WTC11 (cell line): ENCODE measurements around the gene CACNG7. TPM values are rescaled to one million over a fixed set of nuclear protein-coding genes. Genes with fewer than 3 reads are reported as not detected.

Source experiments
- ATAC-seq: fragments of 200-7000 bp; cut with Tn5 transposase; 2 replicates; pipeline ENCODE4 v1.10.0; 2021; ENCODE audit warnings: mild to moderate bottlenecking, moderate library complexity
- CTCF ChIA-PET: fragments of 300-600 bp; sonication (Branson Sonifier 250); formaldehyde crosslinking; loops from one replicate; lab custom pipeline; 2021; ENCODE audit warnings: antibody characterized with exemption; lab: Charles Lee
- POLR2A ChIA-PET: fragments of 350-600 bp; sonication (Branson Sonifier 250); formaldehyde crosslinking; loops from one replicate; lab custom pipeline; 2021; ENCODE audit warnings: antibody characterized with exemption; lab: Charles Lee
- DNase-seq: peaks from one replicate; pipeline ENCODE4 v3.0.0; 2021; ENCODE audit warnings: low spot score
- H3K27ac Mint-ChIP-seq: 2 replicates; pipeline ENCODE4 v1.8.0; 2021; ENCODE audit warnings: mixed read lengths
- H3K27me3 Mint-ChIP-seq: 2 replicates; pipeline ENCODE4 v1.8.0; 2021; ENCODE audit warnings: low read depth, mild to moderate bottlenecking, moderate library complexity, mixed read lengths
- H3K36me3 Mint-ChIP-seq: 2 replicates; pipeline ENCODE4 v1.8.0; 2021; ENCODE audit warnings: mixed read lengths
- H3K4me1 Mint-ChIP-seq: 2 replicates; pipeline ENCODE4 v1.8.0; 2022; ENCODE audit warnings: mixed read lengths
- H3K4me3 Mint-ChIP-seq: 2 replicates; pipeline ENCODE4 v1.8.0; 2021; ENCODE audit warnings: mild to moderate bottlenecking, moderate library complexity, mixed read lengths
- H3K9me3 Mint-ChIP-seq: 2 replicates; pipeline ENCODE4 v1.8.0; 2021; ENCODE audit warnings: mixed read lengths
- ATF1 ChIP-seq: sonication (generic); formaldehyde crosslinking; IDR thresholded peaks from 2 replicates; pipeline ENCODE4 v1.8.1; 2023; ENCODE audit warnings: mild to moderate bottlenecking, moderate library complexity, missing genetic modification reagents
- ATF3 ChIP-seq: sonication (generic); formaldehyde crosslinking; conservative IDR thresholded peaks from 2 replicates; pipeline ENCODE4 v1.8.1; 2022; ENCODE audit warnings: mild to moderate bottlenecking, missing genetic modification reagents
- CDX4 ChIP-seq: fragments of 250-450 bp; sonication (Bioruptor Pico); IDR thresholded peaks from 2 replicates; pipeline ENCODE4 v1.9.0; 2021; ENCODE audit warnings: moderate library complexity, mild to moderate bottlenecking, inconsistent platforms, borderline replicate concordance
- ESRRA ChIP-seq: sonication (generic); formaldehyde crosslinking; IDR thresholded peaks from 2 replicates; pipeline ENCODE4 v1.8.1; 2022; ENCODE audit warnings: mild to moderate bottlenecking, missing genetic modification reagents, borderline replicate concordance
- FOXJ3 ChIP-seq: sonication (generic); formaldehyde crosslinking; IDR thresholded peaks from 2 replicates; pipeline ENCODE4 v1.9.0; 2021; ENCODE audit warnings: missing genetic modification reagents, mild to moderate bottlenecking, borderline replicate concordance
- GABPB1 ChIP-seq: sonication (generic); formaldehyde crosslinking; IDR thresholded peaks from 2 replicates; pipeline ENCODE4 v1.8.1; 2023; ENCODE audit warnings: mild to moderate bottlenecking, missing genetic modification reagents
- JAZF1 ChIP-seq: fragments of 250-450 bp; sonication (Bioruptor Pico); IDR thresholded peaks from 2 replicates; pipeline ENCODE4 v1.9.0; 2021; ENCODE audit warnings: moderate library complexity, mild to moderate bottlenecking, inconsistent platforms
- MYBL2 ChIP-seq: sonication (generic); formaldehyde crosslinking; IDR thresholded peaks from 2 replicates; pipeline ENCODE4 v1.8.1; 2023; ENCODE audit warnings: mild to moderate bottlenecking, moderate library complexity, missing genetic modification reagents
- NFATC4 ChIP-seq: fragments of 250-450 bp; sonication (Bioruptor Pico); IDR thresholded peaks from 2 replicates; pipeline ENCODE4 v1.9.0; 2021; ENCODE audit warnings: mild to moderate bottlenecking
- NFE2L1 ChIP-seq: sonication (generic); formaldehyde crosslinking; IDR thresholded peaks from 2 replicates; pipeline ENCODE4 v1.8.1; 2023; ENCODE audit warnings: missing genetic modification reagents
- PRRX2 ChIP-seq: fragments of 250-450 bp; sonication (Bioruptor Pico); IDR thresholded peaks from 2 replicates; pipeline ENCODE4 v1.8.0; 2021; ENCODE audit warnings: mild to moderate bottlenecking
- SP1 ChIP-seq: sonication (generic); formaldehyde crosslinking; conservative IDR thresholded peaks from 2 replicates; pipeline ENCODE4 v1.8.1; 2022; ENCODE audit warnings: missing genetic modification reagents
- STAT6 ChIP-seq: sonication (generic); formaldehyde crosslinking; conservative IDR thresholded peaks from 2 replicates; pipeline ENCODE4 v1.8.1; 2023; ENCODE audit warnings: mild to moderate bottlenecking, low read depth, missing genetic modification reagents, moderate library complexity
- TCF7 ChIP-seq: sonication (generic); formaldehyde crosslinking; IDR thresholded peaks from 2 replicates; pipeline ENCODE4 v1.8.0; 2022; ENCODE audit warnings: mild to moderate bottlenecking, low read depth, missing genetic modification reagents, moderate library complexity
- USF1 ChIP-seq: sonication (generic); formaldehyde crosslinking; IDR thresholded peaks from 2 replicates; pipeline ENCODE4 v1.8.0; 2022; ENCODE audit warnings: mild to moderate bottlenecking, missing genetic modification reagents
- ZNF138 ChIP-seq: sonication (generic); formaldehyde crosslinking; conservative IDR thresholded peaks from 2 replicates; pipeline ENCODE4 v1.8.1; 2022; ENCODE audit warnings: mild to moderate bottlenecking, moderate library complexity, missing genetic modification reagents
- ZNF416 ChIP-seq: fragments of 250-450 bp; sonication (Bioruptor Pico); IDR thresholded peaks from 2 replicates; pipeline ENCODE4 v1.9.0; 2021; ENCODE audit warnings: mild to moderate bottlenecking, inconsistent platforms
- total RNA-seq: library from RNA; stranded (reverse); gene quantifications from 3 replicates; pipeline ENCODE4 v1.2.3, GENCODE V29; 2021
- TF ChIP-seq, protein P1 (sequence below): sonication (generic); formaldehyde crosslinking; IDR thresholded peaks from 2 replicates; pipeline ENCODE4 v1.8.1; 2022; ENCODE audit warnings: low read depth, mild to moderate bottlenecking, moderate library complexity, missing genetic modification reagents, borderline replicate concordance
- TF ChIP-seq, protein P2 (sequence below): fragments of 250-450 bp; sonication (Bioruptor Pico); IDR thresholded peaks from 2 replicates; pipeline ENCODE4 v2.1.2; 2022; ENCODE audit warnings: mild to moderate bottlenecking, moderate library complexity
- TF ChIP-seq, protein P3 (sequence below): fragments of 250-450 bp; sonication (Bioruptor Pico); IDR thresholded peaks from 2 replicates; pipeline ENCODE4 v1.9.0; 2021; ENCODE audit warnings: mild to moderate bottlenecking
- TF ChIP-seq, protein P4 (sequence below): sonication (generic); formaldehyde crosslinking; IDR thresholded peaks from 2 replicates; pipeline ENCODE4 v1.8.0; 2023; ENCODE audit warnings: missing genetic modification reagents, mild to moderate bottlenecking, borderline replicate concordance

The CACNG7 gene
- total RNA-seq, 1 experiment from 2014 or later, result 33.3 TPM

GRCh38 chr19:53894707-53895106 lies 14.4 kb upstream of the CACNG7 start:
- DNase-seq (no peak), ATAC-seq (no peak)
- Mint-ChIP-seq H3K4me3 (no peak overlapping the region), H3K27ac (peak overlapping the region; percentile 34), H3K9me3 (no peaks in the 10 kb centered on the region), H3K4me1 (peaks cover 43% of the 10 kb centered on the region), H3K27me3 (peaks cover 5% of the 10 kb centered on the region; the same call in 1 of the 2 replicates), H3K36me3 (peaks cover 10% of the 10 kb centered on the region)
- POLR2A ChIA-PET, result interaction anchor here (0.7 kb wide), 1 partner anchor 27 kb away, joined by 4 read pairs; no protein-coding TSS in a partner anchor
- CTCF ChIA-PET, result interaction anchor here (1.1 kb wide), 2 partner anchors 18 to 52 kb away, joined by 4 to 5 read pairs; no protein-coding TSS in a partner anchor
- TF ChIP-seq SP1 (CRISPR knock-in tag) (no peak), MYBL2 (CRISPR knock-in tag) (no peak), STAT6 (no peak), CDX4 (no peak), ESRRA (no peak), ZNF138 (no peak), NFATC4 (CRISPR knock-in tag) (no peak), ZNF416 (CRISPR knock-in tag) (no peak)
- TF ChIP-seq, protein P1, sequence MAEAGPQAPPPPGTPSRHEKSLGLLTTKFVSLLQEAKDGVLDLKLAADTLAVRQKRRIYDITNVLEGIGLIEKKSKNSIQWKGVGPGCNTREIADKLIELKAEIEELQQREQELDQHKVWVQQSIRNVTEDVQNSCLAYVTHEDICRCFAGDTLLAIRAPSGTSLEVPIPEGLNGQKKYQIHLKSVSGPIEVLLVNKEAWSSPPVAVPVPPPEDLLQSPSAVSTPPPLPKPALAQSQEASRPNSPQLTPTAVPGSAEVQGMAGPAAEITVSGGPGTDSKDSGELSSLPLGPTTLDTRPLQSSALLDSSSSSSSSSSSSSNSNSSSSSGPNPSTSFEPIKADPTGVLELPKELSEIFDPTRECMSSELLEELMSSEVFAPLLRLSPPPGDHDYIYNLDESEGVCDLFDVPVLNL, result no peak

GRCh38 chr19:53896682-53897081 lies 12.4 kb upstream of the CACNG7 start:
- Mint-ChIP-seq H3K4me1 (peaks cover 41% of the 10 kb centered on the region), H3K4me3 (peak overlapping the region; percentile 10; the same call in 1 of the 2 replicates), H3K36me3 (peaks cover 20% of the 10 kb centered on the region), H3K27ac (no peak overlapping the region), H3K9me3 (no peaks in the 10 kb centered on the region), H3K27me3 (peaks cover 5% of the 10 kb centered on the region; the same call in 1 of the 2 replicates)
- CTCF ChIA-PET, result interaction anchor here (0.7 to 1.7 kb wide), 4 partner anchors 10 to 133 kb away, joined by 3 to 11 read pairs (median 4); no protein-coding TSS in a partner anchor
- DNase-seq (no peak), ATAC-seq (no peak)
- POLR2A ChIA-PET, result interaction anchor here (2.9 kb wide), 1 partner anchor 29 kb away, joined by 24 read pairs; the partner anchor contains the start of gene MYADM
- no peak for TF ChIP-seq STAT6
- TF ChIP-seq USF1, result no peak
- TF ChIP-seq, protein P2, sequence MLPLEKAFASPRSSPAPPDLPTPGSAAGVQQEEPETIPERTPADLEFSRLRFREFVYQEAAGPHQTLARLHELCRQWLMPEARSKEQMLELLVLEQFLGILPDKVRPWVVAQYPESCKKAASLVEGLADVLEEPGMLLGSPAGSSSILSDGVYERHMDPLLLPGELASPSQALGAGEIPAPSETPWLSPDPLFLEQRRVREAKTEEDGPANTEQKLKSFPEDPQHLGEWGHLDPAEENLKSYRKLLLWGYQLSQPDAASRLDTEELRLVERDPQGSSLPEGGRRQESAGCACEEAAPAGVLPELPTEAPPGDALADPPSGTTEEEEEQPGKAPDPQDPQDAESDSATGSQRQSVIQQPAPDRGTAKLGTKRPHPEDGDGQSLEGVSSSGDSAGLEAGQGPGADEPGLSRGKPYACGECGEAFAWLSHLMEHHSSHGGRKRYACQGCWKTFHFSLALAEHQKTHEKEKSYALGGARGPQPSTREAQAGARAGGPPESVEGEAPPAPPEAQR, result no peak
- TF ChIP-seq NFE2L1 (CRISPR knock-in tag), result no peak
- TF ChIP-seq, protein P3, sequence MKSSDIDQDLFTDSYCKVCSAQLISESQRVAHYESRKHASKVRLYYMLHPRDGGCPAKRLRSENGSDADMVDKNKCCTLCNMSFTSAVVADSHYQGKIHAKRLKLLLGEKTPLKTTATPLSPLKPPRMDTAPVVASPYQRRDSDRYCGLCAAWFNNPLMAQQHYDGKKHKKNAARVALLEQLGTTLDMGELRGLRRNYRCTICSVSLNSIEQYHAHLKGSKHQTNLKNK (CRISPR knock-in tag), result no peak
- no peak for TF ChIP-seq GABPB1 (CRISPR knock-in tag)
- TF ChIP-seq FOXJ3 (CRISPR knock-in tag), result no peak
- TF ChIP-seq, protein P4, sequence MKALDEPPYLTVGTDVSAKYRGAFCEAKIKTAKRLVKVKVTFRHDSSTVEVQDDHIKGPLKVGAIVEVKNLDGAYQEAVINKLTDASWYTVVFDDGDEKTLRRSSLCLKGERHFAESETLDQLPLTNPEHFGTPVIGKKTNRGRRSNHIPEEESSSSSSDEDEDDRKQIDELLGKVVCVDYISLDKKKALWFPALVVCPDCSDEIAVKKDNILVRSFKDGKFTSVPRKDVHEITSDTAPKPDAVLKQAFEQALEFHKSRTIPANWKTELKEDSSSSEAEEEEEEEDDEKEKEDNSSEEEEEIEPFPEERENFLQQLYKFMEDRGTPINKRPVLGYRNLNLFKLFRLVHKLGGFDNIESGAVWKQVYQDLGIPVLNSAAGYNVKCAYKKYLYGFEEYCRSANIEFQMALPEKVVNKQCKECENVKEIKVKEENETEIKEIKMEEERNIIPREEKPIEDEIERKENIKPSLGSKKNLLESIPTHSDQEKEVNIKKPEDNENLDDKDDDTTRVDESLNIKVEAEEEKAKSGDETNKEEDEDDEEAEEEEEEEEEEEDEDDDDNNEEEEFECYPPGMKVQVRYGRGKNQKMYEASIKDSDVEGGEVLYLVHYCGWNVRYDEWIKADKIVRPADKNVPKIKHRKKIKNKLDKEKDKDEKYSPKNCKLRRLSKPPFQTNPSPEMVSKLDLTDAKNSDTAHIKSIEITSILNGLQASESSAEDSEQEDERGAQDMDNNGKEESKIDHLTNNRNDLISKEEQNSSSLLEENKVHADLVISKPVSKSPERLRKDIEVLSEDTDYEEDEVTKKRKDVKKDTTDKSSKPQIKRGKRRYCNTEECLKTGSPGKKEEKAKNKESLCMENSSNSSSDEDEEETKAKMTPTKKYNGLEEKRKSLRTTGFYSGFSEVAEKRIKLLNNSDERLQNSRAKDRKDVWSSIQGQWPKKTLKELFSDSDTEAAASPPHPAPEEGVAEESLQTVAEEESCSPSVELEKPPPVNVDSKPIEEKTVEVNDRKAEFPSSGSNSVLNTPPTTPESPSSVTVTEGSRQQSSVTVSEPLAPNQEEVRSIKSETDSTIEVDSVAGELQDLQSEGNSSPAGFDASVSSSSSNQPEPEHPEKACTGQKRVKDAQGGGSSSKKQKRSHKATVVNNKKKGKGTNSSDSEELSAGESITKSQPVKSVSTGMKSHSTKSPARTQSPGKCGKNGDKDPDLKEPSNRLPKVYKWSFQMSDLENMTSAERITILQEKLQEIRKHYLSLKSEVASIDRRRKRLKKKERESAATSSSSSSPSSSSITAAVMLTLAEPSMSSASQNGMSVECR, result no peak
- TF ChIP-seq PRRX2 (CRISPR knock-in tag), result no peak
- TF ChIP-seq ATF3 (CRISPR knock-in tag), result no peak
- TF ChIP-seq ATF1, result no peak
- TF ChIP-seq JAZF1, result no peak
- no peak for TF ChIP-seq TCF7 (CRISPR knock-in tag)
